Measurements from ENCODE around the gene ZC3HAV1L.

GRCh38 chr7:139041378-139042085 is 5.7 kb upstream of the ZC3HAV1L start:
- no peak for TF ChIP-seq CTCF (IDR thresholded peaks at IDR 0.05)
- TF ChIP-seq EP300 (IDR thresholded peaks at IDR 0.05): no peak
- no peak for TF ChIP-seq POLR2A (IDR thresholded peaks at IDR 0.05; ENCODE audit: low read depth)

Data from esophagus muscularis mucosa (tissue), 4 donors.